PC-9 (cell line): ENCODE data around the gene ARHGAP26.

Experiments used
- CTCF ChIP-seq: fragments of 200-600 bp; sonication (generic); conservative IDR thresholded peaks from 2 replicates; pipeline ENCODE4 v1.6.1; 2017; ENCODE audit warnings: mixed run types, antibody characterized with exemption, mild to moderate bottlenecking, moderate library complexity
- EZH2 ChIP-seq: fragments of 200-600 bp; sonication (generic); IDR thresholded peaks from 2 replicates; pipeline ENCODE4 v1.8.0; 2017; ENCODE audit warnings: antibody characterized with exemption, low read depth

DNA sequence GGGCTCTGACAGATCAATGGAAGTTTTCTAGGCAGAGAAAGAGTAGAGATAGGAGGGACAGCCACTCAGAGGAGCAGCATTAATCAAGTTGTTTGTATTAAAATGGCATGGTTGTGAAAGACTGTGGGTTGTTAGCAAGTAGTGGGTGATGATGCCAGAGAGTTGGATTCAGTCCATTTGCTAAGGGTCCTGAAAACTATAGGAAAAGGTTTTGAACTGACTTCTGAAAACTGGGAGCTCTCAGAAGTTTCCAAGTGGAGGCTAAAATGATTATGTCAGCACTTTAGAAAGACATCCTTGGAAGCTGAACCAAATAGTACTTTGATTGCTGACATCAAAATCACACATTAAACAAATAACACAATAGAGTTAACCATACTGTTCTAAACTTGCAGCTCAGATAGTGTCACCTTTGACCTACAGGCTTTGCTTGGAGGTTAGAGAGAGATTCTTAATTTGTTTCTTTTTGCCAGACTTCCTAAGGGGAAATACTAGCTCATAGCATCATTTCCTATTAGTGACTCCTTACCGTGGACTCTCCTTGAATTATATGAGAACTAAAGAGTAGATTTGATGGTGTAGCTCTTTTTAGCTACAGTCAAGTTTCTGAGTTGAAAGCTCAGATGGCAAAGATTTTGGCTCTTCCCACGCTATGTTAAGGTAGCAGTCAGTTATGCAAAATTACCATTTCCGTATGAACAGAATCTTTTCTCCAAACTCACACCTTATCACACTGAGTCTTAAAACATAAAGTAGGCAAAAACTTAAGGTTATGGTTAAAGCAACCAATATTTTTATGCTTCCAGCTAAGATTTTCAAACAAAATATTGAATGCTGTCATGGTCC, 356.2 kb downstream of the ARHGAP26 start:
- no peak for TF ChIP-seq CTCF
- TF ChIP-seq EZH2 = no peak
